ENCODE results near the gene HSD17B11. TPM values are rescaled to one million over a fixed set of nuclear protein-coding genes. Genes with fewer than 3 reads are reported as not detected.
"Not testable (repeated sequence)": the region's sequence is repeated elsewhere in the genome, so short reads cannot be mapped to it uniquely, and the experiment has no call there.

HSD17B11 gene
- polyA plus RNA-seq, 1 donor: 64.7 TPM

DNA sequence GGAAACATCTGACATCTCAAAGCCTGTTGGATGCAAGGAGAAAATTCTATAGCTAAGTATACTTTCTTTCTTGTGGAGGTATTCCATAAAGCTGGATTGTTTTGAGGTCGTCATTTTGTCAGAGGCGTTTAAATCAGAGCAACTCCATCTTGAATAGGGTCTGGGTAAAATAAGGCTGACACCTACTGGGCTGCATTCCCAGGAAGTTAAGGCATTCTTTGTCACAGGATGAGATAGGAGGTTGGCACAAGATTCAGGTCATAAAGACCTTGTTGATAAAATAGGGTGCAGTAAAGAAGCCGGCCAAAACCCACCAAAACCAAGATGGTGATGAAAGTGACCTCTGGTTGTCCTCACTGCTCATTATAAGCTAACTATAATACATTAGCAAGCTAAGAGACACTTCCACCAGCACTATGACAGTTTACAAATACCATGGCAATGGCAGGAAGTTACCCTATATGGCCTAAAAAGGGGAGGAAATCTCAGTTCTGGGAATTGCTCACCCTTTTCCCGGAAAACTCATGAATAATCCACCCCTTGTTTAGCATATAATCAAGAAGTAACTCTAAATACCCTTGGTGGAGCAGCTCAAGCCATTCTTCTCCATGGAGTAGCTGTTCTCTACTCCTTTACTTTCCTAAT, 80.2 kb downstream of the HSD17B11 start:
- DNase-seq: no peak

DNA sequence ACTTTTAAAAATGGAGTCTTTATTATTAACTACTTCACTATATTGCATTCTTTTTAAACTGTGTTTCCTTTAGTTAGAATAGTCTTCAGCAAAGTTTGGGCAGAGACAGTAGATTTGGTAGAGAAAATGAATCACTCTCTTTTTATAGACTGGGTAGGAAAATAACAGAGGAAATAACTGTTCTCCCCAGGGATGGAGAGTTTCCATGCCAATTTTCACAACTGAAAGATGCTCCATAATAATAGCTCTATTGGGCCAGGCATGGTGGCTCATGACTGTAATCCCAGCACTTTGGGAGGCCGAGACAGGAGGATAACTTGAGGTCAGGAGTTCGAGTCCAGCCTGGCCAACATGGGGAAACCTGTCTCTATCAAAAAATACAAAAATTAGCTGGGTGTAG, 81.4 kb downstream of the HSD17B11 start:
- DNase-seq: no peak

DNA sequence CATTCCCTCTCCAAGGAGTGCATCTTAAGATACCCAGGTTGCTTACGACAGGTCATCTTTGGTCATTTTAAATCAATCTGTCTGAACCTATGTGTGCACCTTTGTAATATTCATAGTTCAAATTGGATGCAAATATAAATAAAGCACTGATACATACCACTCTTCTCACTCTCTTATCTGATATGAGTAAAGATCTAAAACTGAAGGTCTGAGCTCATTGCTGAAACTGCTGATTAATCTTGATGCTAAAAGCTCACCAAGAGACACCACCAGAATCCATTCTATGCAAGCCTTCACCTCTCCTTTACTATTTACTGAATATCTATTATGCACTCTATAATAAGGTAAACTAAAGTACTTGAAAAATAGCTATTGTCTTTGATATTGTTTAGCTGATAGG, 84.9 kb downstream of the HSD17B11 start:
- DNase-seq: no peak

DNA sequence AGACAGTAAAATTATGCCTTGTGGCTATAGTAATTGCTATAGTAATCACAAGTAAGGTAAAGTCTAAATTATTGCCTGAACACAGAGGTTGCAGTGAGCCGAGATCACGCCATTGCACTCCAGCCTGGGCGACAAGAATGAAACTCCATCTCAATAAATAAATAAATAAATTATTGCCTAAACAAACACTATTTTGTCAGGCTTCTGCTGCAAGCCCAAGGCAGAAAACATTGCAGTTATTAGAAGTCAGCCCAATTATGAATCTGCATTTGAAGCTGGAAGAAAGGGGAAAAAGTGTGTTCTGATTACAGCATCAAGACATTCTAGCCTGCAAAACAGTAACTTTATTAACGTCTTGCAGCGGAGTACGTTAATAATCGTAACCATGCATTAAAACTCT, 85.4 kb downstream of the HSD17B11 start:
- no peak for DNase-seq

DNA sequence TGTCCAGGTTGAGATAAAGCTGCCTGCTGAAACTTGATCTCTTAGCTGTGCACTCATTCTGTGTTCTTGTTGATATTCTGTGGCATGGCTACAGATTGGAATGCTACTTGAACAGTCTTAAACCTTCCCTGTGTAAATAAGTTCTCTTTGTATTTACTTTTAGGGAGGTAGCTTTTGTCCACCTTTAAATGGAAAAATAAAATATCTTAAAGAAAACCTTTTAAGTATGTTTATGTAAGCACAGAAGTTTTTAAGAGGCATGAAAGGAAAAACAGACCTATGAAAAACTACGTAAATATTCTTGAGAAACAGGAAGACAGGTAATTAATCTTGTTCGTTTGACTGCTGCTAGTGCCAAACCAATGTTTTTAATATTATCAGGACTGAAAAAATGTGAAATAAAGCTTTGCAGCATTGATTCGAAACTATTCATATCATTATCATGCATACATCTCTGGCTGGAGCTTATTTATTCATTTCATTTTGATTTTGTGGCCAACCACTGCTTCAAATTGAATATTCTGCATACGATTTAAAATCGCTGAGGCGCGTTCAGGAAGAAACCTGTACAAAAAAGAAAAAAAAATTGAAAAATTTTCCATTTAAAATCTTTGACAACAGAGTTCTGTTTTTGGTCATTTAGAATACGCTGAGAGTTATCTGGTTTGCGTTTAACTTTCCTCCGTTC, 86.1 kb downstream of the HSD17B11 start:
- DNase-seq: peak; percentile 12

DNA sequence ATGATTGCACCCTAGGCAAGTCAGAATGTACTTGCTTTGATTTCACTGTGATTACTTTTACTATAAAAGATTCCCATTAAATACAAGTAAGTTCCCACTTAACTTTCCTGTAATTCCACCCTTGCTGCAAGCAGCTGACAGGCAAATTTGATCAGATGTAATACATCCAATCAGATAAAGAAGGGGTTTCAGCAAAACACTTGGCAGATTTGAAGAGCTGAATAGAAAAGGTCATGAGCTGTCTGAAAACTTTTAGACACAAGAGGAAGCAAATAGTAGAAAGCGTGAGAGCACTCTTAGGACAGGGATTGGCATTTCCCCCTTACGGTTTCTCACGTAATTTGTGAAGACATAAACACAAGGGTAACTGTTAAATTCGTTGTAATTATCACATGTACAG, 91.1 kb downstream of the HSD17B11 start:
- no peak for DNase-seq

DNA sequence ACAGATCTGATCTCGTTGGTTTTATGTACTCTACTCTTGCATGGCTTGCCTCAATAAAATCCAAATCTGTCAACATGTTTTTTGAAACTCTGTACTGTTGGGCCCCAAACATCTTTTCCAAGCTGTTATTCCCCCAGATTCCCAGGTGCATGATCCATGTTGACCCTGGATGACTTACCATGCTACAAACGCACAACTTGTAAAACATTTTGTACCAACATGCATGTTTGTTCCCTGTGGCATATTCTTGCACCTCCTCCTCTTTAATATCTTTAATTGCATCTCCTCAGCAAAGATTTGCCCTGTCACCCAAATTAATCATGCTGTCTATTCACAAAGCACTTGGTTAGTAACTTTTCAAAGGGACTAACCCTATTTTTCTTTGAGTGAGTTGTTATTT, 92.6 kb downstream of the HSD17B11 start:
- DNase-seq: no peak

DNA sequence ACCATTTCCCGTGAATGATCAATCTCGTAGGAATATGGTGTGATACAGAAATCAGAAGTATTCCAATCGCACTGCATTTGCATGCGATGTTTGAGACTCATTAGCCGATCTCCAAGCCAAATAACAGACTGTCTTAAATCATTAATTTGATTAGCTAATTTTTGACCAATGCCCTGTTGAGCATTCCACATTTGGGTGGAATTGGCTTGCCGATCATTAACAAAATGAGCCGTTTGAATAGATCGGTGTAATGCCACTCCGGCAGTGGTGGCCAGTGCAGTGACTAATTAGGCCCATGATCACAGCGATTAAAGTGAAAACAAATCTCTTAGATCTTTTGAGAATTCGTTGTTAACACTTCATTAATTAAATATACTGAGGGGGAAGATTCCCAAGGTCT, 96.1 kb downstream of the HSD17B11 start:
- not testable (repeated sequence) for DNase-seq

DNA sequence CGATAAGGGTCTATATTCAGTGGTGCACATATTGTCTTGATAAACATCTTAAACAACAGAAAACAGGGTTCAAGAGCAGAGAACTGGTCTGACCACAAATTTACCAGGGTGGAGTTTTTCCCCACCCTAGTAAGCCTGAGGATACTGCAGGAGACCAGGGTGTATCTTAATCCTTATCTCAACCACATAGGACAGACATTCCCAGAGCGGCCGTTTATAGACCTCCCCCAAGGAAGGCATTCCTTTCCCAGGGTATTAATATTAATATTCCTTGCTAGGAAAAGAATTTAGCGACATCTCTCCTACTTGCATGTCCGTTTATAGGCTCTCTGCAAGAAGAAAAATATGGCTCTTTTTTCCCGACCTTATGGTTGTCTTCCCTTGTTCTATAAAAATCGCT, 97.1 kb downstream of the HSD17B11 start:
- not testable (repeated sequence) for DNase-seq

DNA sequence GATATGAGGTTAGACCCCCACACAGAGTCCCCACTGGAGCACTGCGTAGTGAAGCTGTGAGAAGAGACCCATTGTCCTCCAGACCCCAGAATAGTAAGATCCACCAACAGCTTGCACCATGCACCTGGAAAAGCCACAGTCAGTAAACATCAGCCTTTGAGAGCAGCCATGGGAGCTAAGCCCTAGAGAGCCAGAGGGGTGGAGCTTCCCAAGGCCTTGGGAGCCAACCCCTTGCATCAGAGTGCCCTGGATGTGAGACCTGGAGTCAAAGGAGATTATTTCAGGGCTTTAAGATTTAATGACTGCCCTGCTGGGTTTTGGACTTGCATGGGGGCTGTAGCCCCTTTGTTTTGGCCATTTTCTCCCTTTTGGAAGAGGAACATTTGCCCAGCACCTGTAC, 104.0 kb downstream of the HSD17B11 start:
- no peak for DNase-seq

Other genes starting within 250 kb of the HSD17B11 start
- gene KLHL8, start 170.6 kb downstream of the HSD17B11 start, polyA plus RNA-seq (ENCODE audit: insufficient read length): 21.3 TPM
- gene HSD17B13, start 68.3 kb downstream of the HSD17B11 start, polyA plus RNA-seq (ENCODE audit: insufficient read length): 0.71 TPM
- 73.0 TPM for gene NUDT9, start 31.4 kb upstream of the HSD17B11 start, polyA plus RNA-seq (ENCODE audit: insufficient read length)
- 9.2 TPM for gene SPARCL1, start 138.2 kb upstream of the HSD17B11 start, polyA plus RNA-seq (ENCODE audit: insufficient read length)
- gene DSPP, start 217.3 kb upstream of the HSD17B11 start, polyA plus RNA-seq (ENCODE audit: insufficient read length): 0.03 TPM